Stomach (tissue), 4 donors: ENCODE measurements around the gene METAP1.

ENCODE experiments used
- POLR2A ChIP-seq, 4 donors: fragments of 450-650 bp; IDR thresholded peaks; one replicate each; pipeline ENCODE4 v1.6.1; 2016; ENCODE audit warnings: antibody characterized with exemption in 4 of 4, control low read depth in 2 of 4, mild to moderate bottlenecking in 1 of 4, moderate library complexity in 1 of 4
- TF ChIP-seq, protein P1 (sequence below), 7 experiments: fragments of 450-650 bp in 4 of 7; fragments of 200-600 bp in 3 of 7; sonication (generic) in 3 of 7; IDR thresholded peaks; one replicate each; pipeline ENCODE4 v1.5.1; 2016 to 2019; ENCODE audit warnings: antibody characterized with exemption in 7 of 7, control low read depth in 2 of 7, mild to moderate bottlenecking in 1 of 7

DNA sequence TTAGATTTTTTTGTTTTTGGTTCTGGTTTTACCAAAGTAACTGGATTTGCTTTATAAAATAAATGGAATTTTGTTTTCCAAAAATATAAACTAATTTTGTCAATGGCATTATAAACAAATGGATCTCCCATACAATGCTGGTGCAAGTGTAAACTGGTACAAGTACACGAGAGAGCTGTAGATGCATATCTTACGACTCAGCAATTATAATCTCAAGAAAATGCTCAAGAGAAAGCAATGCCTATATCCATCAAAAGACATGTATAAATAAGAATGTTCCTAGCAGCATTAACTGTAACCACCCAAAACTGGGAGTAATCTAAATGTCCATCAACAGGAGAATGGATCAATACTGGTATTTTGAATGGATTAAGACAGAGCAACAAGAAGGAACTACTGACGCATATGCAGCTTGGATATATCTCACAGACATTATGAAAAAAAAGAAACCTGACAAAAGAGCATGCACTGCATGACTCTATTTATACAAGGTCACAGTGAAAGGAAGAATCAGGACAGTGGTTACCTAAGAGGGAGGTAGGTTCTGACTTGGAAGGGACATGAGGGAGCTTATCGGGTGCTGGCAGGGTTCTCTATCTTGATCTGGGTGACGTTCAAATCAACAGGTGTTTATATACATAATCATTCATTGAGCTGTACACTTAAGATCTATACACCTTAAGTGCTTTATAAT, 83.6 kb downstream of the METAP1 start:
- TF ChIP-seq, protein P1, sequence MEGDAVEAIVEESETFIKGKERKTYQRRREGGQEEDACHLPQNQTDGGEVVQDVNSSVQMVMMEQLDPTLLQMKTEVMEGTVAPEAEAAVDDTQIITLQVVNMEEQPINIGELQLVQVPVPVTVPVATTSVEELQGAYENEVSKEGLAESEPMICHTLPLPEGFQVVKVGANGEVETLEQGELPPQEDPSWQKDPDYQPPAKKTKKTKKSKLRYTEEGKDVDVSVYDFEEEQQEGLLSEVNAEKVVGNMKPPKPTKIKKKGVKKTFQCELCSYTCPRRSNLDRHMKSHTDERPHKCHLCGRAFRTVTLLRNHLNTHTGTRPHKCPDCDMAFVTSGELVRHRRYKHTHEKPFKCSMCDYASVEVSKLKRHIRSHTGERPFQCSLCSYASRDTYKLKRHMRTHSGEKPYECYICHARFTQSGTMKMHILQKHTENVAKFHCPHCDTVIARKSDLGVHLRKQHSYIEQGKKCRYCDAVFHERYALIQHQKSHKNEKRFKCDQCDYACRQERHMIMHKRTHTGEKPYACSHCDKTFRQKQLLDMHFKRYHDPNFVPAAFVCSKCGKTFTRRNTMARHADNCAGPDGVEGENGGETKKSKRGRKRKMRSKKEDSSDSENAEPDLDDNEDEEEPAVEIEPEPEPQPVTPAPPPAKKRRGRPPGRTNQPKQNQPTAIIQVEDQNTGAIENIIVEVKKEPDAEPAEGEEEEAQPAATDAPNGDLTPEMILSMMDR (IDR thresholded peaks at IDR 0.05), result no peak
- TF ChIP-seq POLR2A (IDR thresholded peaks at IDR 0.05), result no peak
